HFF-Myc (cell line): ENCODE data around the gene KRT28.
A peak's percentile ranks its signal among the peaks of the same experiment; 100 is the strongest.

Experiments used
- DNase-seq: peaks from one replicate; pipeline ENCODE4 v3.0.0-alpha.2; 2011; ENCODE audit warnings: low read depth; ENCODE audit errors: extremely low read depth
- H3K4me3 ChIP-seq: replicated peaks from 2 replicates; pipeline ENCODE4 v1.5.1; 2011; ENCODE audit warnings: low read depth, mild to moderate bottlenecking, control low read depth, low read length
- TF ChIP-seq, protein P1 (sequence below): IDR thresholded peaks from 2 replicates; pipeline ENCODE4 v1.5.1; 2012; ENCODE audit warnings: mild to moderate bottlenecking, low read depth, low read length, control low read depth; ENCODE audit errors: missing control alignments

KRT28 gene

DNA sequence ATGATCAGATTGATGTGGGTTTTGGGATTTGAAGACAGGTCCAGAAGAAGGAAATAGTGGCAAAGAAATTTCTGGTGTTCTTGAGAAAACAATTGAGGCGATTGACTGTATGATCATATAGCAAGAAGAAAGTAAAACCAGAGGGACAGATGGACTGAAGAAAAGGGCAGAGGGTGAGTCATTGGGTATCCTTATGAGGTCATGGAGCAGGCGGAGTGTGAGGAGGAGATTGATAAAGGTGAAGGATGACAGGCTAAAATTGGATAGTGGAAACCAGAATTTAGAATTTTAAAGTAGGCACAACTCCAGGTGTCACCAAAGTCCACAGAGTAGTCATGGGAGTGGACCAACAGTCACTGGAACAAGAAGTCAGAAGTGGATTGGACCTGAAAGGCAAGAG is 1.4 kb upstream of the KRT28 start:
- DNase-seq = no peak
- H3K4me3 ChIP-seq = no peak overlapping the region
- TF ChIP-seq, protein P1, sequence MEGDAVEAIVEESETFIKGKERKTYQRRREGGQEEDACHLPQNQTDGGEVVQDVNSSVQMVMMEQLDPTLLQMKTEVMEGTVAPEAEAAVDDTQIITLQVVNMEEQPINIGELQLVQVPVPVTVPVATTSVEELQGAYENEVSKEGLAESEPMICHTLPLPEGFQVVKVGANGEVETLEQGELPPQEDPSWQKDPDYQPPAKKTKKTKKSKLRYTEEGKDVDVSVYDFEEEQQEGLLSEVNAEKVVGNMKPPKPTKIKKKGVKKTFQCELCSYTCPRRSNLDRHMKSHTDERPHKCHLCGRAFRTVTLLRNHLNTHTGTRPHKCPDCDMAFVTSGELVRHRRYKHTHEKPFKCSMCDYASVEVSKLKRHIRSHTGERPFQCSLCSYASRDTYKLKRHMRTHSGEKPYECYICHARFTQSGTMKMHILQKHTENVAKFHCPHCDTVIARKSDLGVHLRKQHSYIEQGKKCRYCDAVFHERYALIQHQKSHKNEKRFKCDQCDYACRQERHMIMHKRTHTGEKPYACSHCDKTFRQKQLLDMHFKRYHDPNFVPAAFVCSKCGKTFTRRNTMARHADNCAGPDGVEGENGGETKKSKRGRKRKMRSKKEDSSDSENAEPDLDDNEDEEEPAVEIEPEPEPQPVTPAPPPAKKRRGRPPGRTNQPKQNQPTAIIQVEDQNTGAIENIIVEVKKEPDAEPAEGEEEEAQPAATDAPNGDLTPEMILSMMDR = no peak

DNA sequence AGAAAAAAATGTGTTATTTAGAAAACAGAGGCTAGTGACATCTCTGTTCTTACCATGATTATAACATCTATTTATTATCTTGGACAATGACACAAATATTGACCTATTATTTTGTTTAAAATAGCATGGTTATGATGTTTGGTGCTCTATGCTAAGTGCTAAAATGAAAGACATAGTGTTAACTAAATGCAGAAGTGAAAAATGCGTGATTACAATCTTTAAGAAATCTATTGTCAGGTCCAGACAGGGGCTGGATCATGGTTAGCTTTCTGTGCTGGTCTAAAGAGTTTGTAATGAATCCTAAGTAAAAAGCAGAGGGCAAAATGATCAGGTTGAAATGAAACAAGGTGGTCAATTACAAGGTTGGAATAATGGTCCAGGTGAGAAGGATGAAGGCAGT is 622 bp upstream of the KRT28 start:
- TF ChIP-seq, protein P1 = no peak

DNA sequence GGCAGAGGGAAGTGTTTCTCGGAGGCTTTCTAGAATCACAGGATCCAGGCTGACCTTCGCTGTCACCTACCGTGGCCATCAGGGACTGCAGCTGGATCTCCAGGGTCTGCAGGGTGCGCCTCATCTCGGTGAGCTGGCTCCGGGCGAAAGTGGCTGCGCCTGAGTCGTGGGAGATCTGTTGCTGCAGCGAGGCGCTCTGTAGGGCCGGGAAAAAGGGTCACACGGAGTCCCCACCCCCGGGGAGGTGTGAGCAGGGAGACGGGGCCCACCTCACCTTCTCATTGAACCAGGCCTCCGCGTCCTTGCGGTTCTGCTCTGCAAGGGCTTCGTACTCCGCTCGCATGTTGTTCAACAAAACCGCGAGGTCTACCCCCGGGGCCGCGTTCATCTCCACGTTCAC is 2.9 kb downstream of the KRT28 start:
- H3K4me3 ChIP-seq = no peak overlapping the region
- DNase-seq = no peak
- TF ChIP-seq, protein P1 = no peak

More for the DNA sequence above, 622 bp upstream of the KRT28 start:
- H3K4me3 ChIP-seq = no peak overlapping the region
- no peak for DNase-seq

DNA sequence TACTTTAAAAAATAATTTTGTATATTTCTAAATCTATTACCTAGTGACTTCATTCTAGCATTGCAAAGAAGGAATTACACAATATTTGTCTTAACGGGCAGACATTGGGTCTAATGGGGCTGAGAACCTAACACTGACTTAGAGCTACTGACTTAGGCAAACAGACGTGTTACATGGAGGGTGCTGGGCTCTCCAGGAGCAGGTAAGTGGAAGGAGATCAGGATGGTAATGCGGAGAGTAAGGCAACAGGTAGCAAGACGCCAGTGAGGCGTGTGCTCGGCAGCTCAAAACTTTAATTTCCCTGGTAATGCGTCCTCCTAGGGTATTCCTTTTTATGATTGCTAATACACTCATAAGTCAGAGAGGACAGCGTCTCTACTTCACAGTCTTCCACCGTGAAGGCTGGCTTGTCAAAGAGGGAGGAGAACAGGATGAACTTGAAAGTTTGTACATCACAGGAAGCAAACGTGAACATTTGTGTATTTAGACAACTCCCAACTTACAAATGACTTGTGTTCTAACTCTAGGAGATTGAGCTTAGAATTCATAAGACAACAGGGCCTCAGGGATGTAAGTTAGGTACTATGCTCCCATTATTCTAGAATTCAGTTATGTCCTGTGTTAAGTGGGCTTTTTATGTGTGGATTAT is 4.6 kb downstream of the KRT28 start:
- H3K4me3 ChIP-seq = no peak overlapping the region
- no peak for DNase-seq
- TF ChIP-seq, protein P1 = no peak

DNA sequence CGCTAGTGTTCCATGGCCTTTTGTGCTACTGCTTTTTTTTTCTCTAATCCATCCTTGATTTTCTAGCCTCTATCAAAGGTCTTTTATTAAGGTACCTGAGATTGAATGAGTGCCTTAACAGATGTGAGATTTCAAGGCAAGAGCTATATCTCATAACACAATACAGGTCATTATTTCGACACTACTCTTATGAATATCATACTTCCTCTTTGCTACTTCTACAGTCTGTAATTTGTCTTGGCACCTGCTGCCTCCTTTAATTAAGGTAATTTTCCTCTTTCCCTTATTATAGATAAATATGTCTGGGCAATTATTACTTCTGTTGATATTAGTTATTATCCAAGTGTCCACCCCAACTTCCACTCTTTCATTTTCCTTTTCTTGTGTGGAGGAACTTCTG is 5.3 kb downstream of the KRT28 start:
- H3K4me3 ChIP-seq = no peak overlapping the region
- DNase-seq = no peak
- TF ChIP-seq, protein P1 = no peak

DNA sequence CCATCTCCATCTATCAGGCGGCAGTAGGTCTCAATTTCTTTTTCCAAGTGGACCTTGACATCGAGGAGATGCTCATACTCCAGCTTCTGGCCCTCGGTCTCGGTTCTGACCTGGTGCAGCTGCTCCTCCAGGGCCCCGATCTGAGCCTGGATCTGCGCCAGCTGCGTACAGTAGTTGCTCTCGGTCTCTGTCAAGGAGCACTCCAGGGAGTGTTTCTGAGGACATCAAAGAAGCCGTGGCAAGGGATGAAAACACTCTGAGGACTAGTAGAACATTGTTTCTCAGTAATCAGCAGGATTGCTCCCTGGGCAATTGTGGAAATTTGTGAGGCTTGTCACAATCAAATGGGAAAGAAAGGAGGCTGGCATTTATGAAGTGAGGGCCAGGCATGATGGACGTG is 5.9 kb downstream of the KRT28 start:
- H3K4me3 ChIP-seq = no peak overlapping the region
- no peak for DNase-seq
- TF ChIP-seq, protein P1 = no peak

DNA sequence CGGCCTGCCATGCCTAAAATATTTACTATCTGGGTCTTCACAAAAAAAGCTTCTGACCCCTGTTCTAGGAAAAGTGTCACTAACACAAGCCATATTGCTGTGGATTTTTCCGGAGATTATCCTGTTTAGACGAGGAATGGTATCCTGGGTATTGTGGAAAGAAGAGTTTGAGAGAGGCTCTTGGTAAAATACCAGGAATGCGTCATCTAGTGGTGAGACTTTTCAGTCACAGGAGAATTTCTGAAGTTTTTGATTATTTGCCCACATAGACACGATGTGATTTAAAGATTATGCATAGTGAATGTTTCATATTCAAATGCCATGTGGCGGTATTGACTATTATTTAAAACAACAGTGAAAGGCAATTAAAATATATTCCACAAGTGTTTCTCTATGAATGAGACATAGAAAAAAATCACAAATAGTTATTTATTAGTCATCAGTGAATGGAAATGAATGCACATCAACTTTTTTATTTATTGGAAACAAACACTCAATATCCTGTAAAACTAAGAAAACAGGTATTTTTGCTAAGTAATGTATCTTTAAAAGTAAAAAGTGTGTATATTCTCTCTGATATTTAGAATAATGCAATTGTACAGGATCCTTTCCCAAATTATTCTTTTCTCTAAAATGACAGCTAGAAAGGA is 7.8 kb downstream of the KRT28 start:
- H3K4me3 ChIP-seq = no peak overlapping the region
- DNase-seq = no peak
- TF ChIP-seq, protein P1 = peak; percentile 40
